NCI-H1092 (cell line): ENCODE measurements around the gene LSM14B.
"Not testable (repeated sequence)": the region's sequence is repeated elsewhere in the genome, so short reads cannot be mapped to it uniquely, and the experiment has no call there.

Experiments used
- DNase-seq: peaks from one replicate; lab custom pipeline; 2025; lab: John Stamatoyannopoulos, UW

Gene LSM14B

DNA sequence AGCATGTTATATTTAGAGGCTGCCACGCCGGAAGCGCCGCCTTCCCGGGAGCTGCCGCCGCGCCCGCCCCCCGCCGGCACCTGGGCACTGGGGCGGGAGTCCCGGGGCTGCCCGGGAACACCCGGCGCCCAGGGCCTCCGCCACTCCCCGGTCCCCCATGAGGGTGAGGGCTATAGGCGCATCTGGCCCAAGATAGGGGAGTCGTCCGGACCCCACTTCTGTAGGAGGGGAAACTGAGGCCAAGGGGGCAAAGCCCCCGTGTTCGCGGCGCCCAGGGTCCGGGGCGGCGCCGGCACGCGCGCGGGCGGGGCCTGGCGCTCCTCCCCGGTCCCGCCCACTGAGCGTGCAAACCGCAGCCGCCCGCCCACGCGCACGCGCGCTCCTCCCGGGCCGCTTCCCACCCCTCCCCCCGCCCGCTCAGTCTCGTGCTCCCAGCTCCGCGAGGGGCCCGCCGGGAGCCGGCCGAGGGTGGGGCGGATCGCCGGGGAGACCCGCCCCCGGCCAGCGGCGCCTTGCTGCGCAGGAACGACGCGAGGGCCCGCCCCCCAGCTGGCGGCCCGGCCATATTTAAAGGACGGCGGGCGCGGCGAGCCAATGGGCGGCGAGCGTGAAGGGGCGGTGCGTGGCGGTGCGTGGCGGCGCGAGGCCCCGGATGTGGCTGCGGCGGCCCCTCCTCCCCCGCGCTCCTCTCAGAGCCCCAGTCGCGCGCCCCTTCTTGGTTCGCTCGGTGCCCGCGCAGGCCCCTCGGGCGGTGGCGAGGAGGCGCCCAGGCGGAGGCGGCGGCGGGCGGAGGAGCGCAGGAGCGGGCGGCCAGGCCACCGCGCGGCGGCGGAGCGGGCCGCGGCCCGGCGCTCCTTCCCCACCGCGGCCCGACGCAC, at the start of gene LSM14B:
Gene LSM14B (plus strand): TSS at position 700 of the 878 bp plus-strand sequence. CDS start 192 bp downstream, outside the sequence.
- peak; percentile 95 for DNase-seq

DNA sequence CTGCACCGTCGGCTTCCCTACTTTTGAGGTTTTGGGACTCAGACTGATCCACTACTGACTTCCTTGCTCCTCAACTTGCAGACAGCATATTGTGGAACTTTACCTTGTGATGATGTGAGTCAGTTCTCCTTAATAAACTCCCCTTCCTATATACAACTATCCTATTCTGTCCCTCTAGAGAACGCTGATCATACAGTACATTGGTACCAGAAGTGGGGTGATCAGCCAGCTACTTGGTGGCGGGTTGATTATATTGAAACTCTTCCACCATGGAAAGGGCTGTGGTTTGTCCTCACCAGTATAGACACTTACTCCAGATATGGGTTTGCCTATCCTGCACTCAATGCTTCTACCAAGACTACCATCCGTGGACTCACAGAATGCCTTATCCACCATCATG, 49.0 kb upstream of the LSM14B start:
- no peak for DNase-seq

DNA sequence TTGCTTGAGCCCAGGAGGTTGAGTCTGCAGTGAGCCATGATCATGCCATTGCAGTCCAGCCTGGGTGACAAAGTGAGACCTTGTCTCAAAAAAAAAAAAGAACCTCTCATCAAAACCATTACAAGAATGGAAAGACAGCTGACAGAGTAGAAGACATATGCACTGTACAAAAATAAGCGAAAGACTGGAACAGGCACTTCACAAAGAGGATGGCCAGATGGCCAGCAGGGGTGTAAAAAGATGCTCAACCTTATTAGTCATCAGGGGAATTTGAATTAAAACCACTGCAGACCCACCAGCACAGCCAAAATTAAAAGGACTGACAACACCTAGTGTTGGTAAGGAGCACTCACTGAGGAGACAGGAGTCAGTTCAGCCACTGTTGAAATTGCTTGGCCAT, 43.1 kb upstream of the LSM14B start:
- DNase-seq = no peak

DNA sequence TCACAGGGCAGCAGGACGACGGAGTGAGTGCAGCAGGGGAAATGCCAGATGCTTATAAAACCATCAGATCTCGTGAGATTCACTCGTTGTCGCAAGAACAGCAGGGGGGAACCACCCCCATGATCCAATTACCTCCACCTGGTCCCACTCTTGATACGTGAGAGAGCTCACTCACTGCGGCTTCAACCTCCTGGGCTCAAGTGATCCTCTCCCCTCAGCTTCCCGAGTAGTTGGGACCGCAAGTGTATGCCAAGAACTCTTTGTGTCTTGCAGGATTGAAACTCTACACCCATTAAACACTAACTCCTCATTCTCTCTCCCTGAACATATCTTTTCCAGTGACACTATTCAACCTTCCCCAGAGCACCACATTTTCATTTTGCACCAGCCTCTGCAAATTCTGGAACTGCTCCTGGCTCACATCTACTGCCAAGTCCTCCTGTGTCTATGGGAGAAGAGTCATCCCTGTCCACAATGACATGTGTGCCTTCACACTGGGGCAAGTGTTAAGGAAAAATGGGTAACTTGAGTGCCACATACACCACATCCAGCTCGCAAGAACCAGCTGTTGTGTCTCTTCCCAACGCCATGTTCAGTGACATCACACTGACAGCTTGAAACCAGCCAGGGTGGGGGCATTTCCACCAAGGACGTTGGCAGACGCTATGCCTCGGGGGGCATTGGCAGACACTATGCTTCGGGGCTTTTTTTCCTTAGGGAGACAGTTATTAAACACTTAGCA, 41.9 kb upstream of the LSM14B start:
- no peak for DNase-seq

DNA sequence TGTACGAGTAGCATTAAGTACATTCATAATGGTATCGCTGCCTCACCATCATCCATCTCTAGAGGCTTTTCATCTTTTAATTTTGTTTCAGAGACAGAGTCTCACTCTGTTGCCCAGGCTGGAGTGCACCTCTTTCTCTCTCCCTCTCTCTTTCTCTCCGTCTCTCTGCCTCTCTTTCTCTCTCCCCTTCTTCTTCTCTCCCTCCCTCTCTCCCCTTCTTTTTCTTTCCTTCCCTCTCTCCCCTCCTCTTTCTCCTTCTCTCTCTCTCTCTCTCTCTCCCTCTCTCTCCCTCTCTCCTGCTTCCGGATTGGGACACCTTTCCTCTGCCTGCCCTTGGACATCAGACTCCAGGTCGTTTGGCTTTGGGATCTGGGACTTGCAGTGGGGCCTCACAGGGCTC, 39.0 kb upstream of the LSM14B start:
- DNase-seq = no peak

DNA sequence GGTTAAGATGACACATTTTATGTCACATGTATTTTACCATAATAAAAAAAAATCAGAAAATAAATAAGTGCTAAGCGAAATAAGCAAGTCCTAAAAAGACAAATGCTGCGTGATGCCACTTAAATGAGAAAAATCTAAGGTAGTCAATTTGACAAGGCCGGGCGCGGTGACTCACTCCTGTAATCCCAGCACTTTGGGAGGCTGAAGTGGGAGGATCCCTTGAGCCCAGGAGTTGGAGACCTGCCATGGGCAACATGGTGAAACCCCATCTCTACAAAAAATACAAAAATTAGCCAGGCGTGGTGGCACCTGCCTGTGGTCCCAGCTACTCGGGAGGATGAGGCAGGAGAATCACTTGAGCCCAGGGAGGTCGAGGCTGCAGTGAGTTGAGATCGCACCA, 38.1 kb upstream of the LSM14B start:
- not testable (repeated sequence) for DNase-seq

DNA sequence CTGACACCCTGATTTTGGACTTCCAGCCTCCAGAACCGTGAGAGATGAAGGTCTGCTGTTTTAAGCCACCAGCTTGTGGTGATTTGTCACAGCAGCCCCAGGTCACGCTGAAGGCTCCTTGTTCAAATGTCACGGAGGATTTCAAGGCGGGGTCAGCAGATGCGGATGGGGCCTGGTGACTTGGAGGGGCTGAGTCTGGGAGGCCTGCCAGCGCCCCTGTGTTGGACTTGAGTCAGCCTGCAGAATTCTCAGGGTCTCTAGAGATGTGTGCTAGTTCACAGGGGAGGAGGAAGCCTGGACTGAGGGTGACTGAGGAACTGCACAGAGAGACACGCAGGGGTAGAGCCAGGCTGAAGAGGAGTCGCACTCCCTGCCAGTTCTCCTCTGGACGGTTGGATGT, 37.1 kb upstream of the LSM14B start:
- DNase-seq = no peak

DNA sequence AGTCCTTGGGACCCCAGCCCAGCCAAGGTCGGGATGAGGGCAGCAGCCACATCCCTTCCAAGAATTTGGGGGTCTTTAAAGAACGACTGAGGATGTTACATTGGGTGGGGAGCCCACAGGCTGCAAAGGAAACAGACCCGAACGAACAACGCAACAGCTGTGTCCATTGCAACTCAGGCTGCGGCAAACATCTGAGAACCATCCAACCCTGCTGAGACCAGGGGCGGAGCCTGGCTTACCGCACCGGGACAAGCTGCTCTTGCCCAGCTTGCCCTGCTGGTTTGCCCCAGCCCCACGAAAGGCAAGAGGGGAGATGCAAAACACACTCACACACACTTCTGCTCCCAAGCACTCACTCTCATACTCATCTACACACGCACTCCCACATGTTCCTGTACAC, 35.0 kb upstream of the LSM14B start:
- no peak for DNase-seq

DNA sequence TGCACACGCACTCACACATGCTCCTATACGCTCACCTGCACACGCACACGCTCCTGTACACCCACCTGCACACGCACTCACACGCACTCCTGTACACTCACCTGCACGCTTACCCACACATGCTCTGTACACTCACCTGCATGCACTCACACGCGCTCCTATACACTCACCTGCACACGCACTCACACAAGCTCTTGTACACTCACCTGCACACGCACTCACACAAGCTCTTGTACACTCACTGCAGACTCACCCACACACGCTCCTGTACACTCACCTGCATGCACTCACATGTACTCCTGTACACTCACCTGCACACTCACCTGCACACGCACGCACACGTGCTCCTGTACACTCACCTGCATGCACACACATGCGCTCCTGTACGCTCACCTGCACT, 34.6 kb upstream of the LSM14B start:
- DNase-seq = no peak

DNA sequence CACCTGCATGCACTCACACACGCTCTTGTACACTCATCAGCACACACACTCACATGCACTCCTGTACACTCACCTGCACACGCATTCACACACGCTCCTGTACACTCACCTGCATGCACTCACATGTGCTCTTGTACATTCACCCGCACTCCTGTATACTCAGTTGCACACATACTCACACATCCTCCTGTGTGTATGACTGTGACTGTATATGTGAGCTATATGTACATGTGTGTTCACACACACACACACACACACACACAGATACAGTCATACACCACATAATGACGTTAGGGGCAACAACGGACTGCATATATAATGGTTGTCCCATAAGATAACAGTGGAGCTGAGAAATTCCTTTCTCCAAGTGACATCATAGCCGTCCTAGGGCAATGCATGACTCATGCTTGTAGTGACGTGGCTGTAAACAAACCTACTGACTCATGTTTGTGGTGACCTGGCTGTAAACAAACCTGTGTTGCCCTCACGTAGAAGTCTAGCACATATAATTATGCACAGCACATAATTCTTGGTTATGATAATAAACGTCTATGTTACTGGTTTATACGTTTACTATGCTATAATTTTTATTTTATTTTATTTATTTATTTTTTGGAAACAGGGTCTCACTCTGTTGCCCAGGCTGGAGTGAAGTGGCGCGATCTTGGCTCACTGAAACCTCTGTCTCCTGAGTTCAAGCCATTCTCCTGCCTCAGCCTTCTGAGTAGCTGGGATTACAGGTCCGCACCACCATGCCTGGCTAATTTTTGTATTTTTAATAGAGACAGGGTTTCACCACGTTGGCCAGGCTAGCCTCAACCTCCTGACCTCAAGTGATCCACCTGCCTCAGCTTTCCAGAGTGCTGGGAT, 33.8 kb upstream of the LSM14B start:
- DNase-seq = no peak

DNA sequence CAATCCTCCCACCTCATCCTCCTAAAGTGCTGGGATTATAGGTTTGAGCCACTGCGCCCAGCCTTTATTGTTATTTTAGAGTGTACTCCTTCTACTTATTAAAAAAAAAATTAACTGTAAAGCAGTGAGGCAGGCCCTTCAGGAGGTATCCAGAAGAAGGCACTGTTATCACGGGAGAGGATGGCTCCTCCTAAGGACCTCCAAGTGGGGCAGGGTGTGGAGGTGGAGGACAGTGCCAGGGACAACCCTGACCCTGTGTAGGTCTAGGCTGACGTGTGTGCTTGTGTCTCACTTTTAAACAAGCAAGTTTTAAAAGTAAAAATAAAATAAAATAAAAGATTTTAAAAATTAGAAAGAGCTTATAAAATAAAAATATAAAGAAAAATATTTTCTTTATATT, 32.9 kb upstream of the LSM14B start:
- DNase-seq = no peak

DNA sequence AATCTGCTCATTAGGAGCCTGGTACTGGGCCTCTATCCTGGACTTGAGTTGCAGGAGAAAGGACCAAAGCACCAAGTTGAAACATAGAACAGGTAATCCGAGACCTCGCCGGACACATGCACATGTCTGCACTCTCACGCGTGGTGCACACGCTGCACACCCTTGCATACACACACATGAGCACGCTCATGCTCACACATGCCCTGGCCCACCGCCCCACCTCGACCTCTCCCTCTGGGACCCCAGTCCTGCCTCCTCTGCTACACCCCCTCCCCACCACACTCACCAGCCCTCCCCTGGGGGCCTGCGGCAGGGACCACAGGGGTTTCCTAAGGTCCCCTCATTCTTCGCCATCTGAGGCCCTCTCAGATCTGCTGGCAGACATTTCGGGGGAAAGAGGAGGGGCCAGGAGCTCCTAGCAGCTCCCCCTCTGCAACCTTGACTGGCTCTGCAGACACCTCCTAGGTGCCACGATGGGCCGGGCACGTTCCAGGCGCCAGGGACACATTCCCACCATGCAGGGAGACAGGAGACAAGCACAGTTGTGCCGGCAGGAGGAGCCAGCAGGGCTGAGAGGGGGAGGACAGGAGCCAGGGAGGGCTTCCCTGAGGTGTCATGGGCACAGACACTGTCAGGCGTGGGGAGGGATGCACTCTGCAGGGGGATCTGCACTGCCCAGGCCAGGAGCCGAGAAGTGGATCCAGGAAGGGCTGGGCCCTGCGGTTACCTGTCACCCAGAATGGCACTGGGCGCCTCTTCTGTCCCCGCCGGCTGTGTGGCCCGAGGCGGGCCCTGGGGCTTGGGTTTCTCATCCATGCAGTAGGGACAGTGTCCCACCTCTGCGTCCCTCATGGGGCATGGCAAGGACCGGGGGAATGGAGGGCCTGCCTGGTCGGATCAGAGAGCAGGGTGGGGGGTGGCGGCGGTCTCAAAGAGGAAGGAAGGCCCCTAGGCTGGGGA, 25.6 kb upstream of the LSM14B start:
- no peak for DNase-seq

DNA sequence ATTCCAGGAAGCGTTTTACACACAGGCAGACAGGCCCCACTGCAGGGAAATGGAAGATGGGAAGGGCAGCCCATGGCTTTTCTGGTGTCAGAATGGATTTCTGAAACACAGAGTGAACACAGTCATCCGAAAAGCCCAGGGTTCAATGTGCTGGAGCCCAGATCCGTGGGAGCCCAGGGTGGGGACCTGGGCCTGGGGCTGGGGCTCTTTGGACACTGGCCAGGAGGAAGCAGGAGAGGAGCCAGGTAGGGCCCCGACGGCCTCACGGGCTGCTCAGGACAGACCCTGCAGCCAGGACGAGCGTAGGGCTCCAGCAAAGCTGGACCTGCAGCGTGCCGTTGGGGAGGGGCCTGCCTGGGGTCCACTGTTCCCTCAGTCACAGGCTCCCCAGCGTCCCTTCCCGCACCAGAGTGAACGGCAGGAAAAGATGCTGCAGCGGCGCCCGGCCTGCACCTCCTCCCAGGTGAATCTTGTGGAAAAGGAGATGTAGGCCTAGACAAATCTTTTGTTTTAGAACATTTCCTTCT, 24.3 kb upstream of the LSM14B start:
- no peak for DNase-seq

DNA sequence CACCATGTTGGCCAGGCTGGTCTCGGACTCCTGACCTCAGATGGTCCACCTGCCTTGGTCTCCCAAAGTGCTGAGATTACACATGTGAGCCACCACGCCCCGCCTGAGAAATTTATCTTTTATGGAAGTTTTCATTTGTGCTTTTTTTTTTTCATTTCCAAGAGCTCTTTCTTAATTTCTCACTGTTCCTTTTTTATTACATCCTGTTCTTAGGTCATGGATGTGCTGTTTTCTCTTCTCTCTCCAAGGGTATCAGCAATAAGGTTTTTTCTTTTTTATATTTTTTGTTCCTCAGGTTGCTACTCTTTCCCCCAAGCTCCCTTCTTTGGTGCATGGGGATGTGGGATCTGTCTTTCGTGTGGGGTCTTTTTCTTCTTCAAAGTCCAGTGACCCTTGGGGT, 21.2 kb upstream of the LSM14B start:
- no peak for DNase-seq

DNA sequence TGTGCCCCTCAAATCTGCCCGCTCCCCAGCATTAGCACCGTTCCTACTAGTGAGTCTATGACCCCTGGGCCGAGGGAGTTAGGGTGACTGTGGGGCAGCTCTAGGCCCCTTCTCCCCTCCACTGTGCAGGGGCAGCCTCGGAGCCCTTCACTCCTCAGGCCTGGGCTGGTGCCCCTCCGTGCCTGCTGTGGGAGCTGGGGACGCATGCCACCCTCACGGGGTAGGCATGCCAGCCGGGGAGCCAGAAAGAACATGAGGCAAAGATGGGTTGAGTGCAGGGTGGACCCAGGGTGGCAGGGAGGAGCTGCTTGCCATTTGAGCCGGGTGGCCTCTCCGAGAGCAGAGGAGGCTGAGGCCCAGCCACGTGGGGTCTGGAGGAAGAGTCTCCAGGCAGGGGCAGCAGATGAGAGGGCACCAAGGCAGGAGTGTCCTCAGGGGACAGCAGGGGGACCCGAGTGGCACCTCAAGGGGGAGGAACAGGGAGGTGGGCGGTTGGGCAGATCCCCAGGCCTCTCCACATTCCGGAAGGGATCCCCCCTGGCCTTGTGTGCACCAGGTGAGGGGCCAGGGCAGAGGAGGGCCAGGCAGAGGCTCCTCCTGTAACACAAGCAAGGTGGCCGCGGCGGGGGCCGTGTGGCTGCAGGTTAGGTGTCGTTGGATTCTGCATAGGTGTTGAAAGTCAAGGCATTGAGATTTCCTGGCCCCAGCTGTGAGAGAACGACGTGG, 18.6 kb upstream of the LSM14B start:
- no peak for DNase-seq

DNA sequence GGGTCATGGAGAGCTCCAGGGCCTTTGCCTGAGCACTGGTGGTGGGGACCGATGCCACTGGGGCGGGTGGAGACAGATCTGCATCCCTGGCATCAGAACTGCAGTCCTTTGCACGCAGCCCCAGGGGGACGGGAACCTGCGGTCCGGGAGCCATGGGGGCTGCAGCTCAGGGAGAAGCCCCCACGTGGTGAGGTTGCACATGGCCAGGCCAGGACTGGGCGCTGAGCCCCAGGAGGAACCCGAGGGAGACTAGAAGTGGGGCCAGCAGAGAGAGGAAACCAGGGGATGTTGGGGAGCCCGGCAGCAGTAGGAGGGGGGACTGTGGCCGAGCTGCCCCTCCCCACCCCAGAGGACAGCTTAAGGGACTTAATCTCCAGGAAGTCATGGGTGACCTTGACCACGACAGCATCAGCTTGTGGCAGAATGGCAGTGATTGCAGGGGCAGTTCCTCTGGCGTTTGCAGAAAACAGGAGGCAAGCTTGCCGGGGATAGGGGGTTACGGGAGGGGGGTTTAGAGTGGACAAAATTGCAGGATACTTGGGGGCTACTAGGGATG, 18.0 kb upstream of the LSM14B start:
- DNase-seq = no peak

DNA sequence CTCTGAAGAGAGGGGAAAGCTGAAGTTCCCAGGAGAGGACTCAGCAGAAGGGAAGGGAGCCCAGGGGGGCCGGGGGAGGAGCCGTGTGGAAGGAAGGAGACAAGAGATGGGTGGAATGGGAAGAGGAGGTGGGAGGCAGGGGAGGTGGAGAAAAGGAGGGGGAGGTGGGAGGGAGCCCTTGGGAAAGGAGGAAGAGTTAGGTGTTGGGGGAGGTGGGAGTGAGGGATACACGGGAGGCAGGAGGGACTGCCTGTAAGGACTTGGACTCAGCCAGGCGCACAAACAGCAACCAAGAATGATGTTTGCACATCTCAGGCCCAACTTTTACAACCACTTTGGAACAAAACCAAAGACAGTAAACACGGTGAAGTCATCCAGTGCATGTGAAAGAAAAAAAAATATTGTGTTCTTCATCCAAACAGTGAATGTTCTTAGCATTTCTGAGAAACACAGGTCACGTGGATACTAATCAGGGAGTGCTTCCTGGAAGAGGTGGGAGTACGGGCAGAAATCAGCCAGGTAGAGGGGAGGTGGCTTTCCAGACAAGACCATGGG, 17.4 kb upstream of the LSM14B start:
- no peak for DNase-seq

DNA sequence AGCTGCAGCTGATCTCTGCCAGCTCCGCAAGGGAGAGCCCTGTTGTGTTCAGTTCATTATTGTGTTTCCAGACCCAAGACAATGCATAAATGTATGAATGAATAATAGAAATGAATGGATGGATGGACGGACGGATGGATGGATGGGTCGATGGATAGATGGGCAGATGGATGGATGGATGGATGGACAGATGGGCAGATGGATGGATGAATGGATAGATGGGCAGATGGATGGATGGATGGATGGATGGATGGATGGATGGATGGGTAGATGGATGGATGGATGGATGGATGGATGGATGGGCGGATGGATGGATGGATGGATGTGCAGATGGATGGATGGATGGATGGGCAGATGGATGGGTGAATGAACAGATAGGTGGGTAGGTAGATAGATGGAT, 16.7 kb upstream of the LSM14B start:
- no peak for DNase-seq

DNA sequence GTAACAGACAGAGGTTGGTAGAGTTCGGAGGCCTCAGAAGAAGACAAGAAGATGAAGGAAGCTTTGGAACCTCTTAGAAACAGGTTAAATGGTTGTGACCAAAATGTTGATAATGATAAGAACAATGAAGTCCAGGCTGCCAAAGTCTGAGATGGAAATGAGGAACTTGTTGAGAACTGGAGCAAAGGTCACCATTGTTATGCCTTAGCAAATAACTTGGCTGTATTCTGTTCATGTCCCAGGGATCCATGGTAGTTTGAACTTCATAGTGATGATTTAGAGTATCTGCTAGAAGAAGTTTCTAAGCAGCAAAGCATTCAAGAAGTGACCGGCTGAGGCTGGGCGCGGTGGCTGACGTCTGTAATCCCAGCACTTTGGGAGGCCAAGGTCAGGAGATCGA, 11.1 kb upstream of the LSM14B start:
- no peak for DNase-seq

DNA sequence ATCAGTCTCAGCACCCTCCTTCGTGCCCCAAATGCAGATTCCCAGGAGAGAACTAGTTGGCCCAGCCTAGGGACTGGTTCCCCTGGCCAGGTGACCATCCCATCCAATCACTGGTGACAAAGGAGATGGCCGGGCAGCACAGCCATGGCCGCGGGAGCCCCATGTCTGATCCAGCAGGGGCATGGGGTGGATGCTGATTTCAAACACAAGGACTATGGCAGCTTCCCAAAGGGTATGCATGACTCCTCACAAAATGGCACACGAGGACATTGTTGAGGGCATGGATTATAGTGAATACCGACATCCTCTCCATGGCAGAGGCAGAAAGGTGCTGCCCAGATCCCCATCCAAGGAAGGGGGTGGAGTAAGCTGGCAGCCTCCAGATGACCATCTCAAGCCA, 9.9 kb upstream of the LSM14B start:
- no peak for DNase-seq
